ENCODE measurements around the gene CDH4.

GRCh38 chr20:61979090-61979489, 727.0 kb downstream of the CDH4 start:
- TF ChIP-seq RFX5 (IDR thresholded peaks at IDR 0.05; ENCODE audit: borderline replicate concordance, low read depth, low read length) (no peak), CTCF (IDR thresholded peaks at IDR 0.05; ENCODE audit: control extremely low read depth in 1 of 3, insufficient read depth in 1 of 3, low read depth in 1 of 3, low read length in 3 of 3) (no peak), RAD21 (IDR thresholded peaks at IDR 0.05 in 1 of 2, conservative IDR thresholded peaks at IDR 0.05 in 1 of 2; ENCODE audit: low read depth in 2 of 2, low read length in 2 of 2) (no peak), YY1 (IDR thresholded peaks at IDR 0.05; ENCODE audit: low read depth, low read length) (no peak), HDAC2 (IDR thresholded peaks at IDR 0.05; ENCODE audit: borderline replicate concordance in 1 of 2, low read depth in 2 of 2, low read length in 2 of 2) (no peak), ZNF274 (IDR thresholded peaks at IDR 0.05; ENCODE audit: borderline replicate concordance, extremely low read depth, low read length) (no peak), SRF (IDR thresholded peaks at IDR 0.05; ENCODE audit: low read depth, low read length) (no peak), GABPA (IDR thresholded peaks at IDR 0.05; ENCODE audit: borderline replicate concordance, insufficient read depth, low read length) (no peak), EZH2 (IDR thresholded peaks at IDR 0.05; ENCODE audit: low read depth, low read length, severe bottlenecking) (no peak), CHD1 (IDR thresholded peaks at IDR 0.05; ENCODE audit: low read depth, low read length) (no peak), POLR2A (IDR thresholded peaks at IDR 0.05; ENCODE audit: control extremely low read depth in 1 of 2, low read depth in 2 of 2, low read length in 2 of 2) (no peak)

Measured in H1 (cell line).